Measurements from ENCODE around the gene EDARADD.

DNA sequence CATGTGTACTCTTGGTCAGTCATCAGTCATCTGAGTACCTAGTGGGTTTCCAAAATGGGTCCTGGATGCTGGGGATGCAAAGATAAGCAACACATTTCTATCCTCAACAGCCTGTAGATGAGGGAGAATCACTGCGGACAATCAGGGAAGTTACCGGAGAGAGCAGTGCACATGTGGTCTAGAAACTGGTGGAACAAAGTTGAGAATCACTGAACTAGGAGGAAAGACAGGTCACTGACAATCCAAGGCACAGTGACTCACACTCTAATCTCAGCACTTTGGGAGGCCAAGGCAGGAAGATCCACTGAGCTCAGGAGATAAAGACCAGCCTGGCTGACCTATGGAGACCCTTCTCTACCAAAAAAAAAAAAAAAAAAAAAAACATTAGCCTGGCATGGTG, 98.3 kb downstream of the EDARADD start:
- no peak for TF ChIP-seq EZH2 (IDR thresholded peaks at IDR 0.05; ENCODE audit: insufficient read depth, poor library complexity, severe bottlenecking)
- TF ChIP-seq EZH2phosphoT487 (IDR thresholded peaks at IDR 0.05; ENCODE audit: insufficient read depth, low read depth), result no peak

All from GM23248 (cell line).